ENCODE data around the gene C1QTNF12. TPM values are rescaled to one million over a fixed set of nuclear protein-coding genes. Genes with fewer than 3 reads are reported as not detected.

Gene C1QTNF12
- total and polyA plus RNA-seq, 2 experiments from 2014 or later: 2.1 to 3.1 TPM

DNA sequence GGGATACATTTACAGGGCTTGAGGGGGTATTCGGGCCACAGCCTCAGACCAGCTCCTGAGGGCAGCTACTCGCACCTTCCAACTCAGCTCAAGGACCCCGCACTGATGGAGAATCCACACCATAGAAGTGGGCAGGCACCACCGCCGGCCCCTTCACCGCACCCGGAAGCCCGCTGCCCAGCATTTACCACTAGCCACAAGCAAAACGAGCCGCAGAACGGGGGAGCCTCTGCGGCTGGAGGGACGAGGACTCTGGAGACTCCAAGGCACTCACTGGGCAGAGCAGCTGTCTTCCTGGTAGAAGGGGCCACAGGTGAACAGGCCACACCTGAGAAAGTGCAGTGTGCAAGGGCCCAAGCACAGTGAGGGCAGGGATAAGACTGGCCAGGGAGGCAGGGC, 21.8 kb upstream of the C1QTNF12 start:
- Histone ChIP-seq H3K9me2 (ENCODE audit: insufficient read depth) (no peaks in the 10 kb centered on the region), H3K36me3 (ENCODE audit: low read depth) (peaks cover 16% of the 10 kb centered on the region; the same call in 1 of the 2 replicates), H2AFZ (no peak overlapping the region), H3K4me1 (ENCODE audit: insufficient read depth) (peaks cover 51% of the 10 kb centered on the region), H3K4me2 (ENCODE audit: unreplicated experiment) (no peak overlapping the region), H3F3A (ENCODE audit: insufficient read depth) (peaks cover 25% of the 10 kb centered on the region), H3K9ac (no peak overlapping the region), H3K4me3 (no peak overlapping the region), H3K27me3 (replicated peaks; ENCODE audit: insufficient read depth) (no peaks in the 10 kb centered on the region), H3K9me3 (ENCODE audit: low read depth) (no peaks in the 10 kb centered on the region), H4K20me1 (ENCODE audit: insufficient read depth) (no peaks in the 10 kb centered on the region), H3K79me2 (ENCODE audit: insufficient read depth) (peaks cover 90% of the 10 kb centered on the region), H3K27ac (no peak overlapping the region)
- in situ Hi-C loops (cut with MboI): no loop called here
- no peak for TF ChIP-seq EZH2 (IDR thresholded peaks at IDR 0.05; ENCODE audit: insufficient read depth, poor library complexity, severe bottlenecking)
- no peak for TF ChIP-seq EZH2phosphoT487 (IDR thresholded peaks at IDR 0.05; ENCODE audit: insufficient read depth, low read depth)
- WGBS, 2 experiments (ENCODE audit: low coverage in 1 of 2, low lambda C conversion rate in 2 of 2, missing lambda C conversion rate in 2 of 2): 97 to 99% methylated on average over 13 of the region's 13 CpGs
- DNase-seq: no peak

DNA sequence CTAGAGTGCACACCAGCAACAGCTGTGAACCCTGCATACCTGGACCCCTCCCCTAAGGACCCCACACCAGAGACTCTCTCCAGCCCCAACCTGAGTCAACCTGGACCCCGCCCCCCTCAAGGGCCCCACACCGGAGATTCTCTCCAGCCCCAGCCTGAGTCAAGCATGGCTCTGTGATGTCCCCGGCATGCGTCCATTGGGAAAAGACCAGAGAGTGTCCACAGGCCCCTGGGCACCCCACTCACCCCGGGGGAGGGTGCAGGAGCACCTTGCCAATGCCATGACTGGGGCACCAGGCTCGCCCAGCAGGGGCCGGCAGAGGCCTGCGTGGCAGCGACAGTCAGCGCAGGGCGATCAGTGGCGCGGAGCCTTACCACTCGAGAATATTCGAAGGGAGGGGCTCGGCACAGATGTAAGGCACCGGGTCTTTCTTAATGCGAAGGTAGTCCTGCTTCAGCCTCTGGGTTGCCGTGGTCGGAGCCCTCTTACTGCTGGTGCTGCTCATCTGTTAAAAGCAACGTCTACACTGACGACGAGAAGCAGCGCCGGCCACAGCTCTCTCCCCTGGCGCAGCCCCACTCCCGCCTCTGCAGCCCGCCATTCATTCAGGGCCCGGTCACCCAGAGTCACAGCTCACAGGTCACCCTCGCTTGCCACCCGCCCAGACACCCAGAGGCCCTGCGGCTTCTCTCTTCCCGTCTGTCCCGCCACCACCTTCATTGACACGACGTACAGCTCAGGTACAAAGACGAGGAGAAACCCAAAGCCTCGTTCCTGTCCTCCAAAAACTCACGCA, 21.2 kb upstream of the C1QTNF12 start:
- no peak for DNase-seq
- peaks cover 25% of the 10 kb centered on the region for H3F3A ChIP-seq (ENCODE audit: insufficient read depth)
- peaks cover 51% of the 10 kb centered on the region for H3K4me1 ChIP-seq (ENCODE audit: insufficient read depth)
- no peaks in the 10 kb centered on the region for H3K27me3 ChIP-seq (replicated peaks; ENCODE audit: insufficient read depth)
- no peak overlapping the region for H3K9ac ChIP-seq
- no peaks in the 10 kb centered on the region for H3K9me2 ChIP-seq (ENCODE audit: insufficient read depth)
- H3K36me3 ChIP-seq (ENCODE audit: low read depth): peaks cover 22% of the 10 kb centered on the region; the same call in 1 of the 2 replicates
- H3K27ac ChIP-seq: no peak overlapping the region
- H2AFZ ChIP-seq: no peak overlapping the region
- 90 to 98% methylated on average over 37 to 39 of the region's 39 CpGs for WGBS, 2 experiments (ENCODE audit: low coverage in 1 of 2, low lambda C conversion rate in 2 of 2, missing lambda C conversion rate in 2 of 2)
- H3K4me2 ChIP-seq (ENCODE audit: unreplicated experiment): no peak overlapping the region
- H3K9me3 ChIP-seq (ENCODE audit: low read depth): no peaks in the 10 kb centered on the region
- TF ChIP-seq EZH2phosphoT487 (IDR thresholded peaks at IDR 0.05; ENCODE audit: insufficient read depth, low read depth): no peak
- no peak for TF ChIP-seq EZH2 (IDR thresholded peaks at IDR 0.05; ENCODE audit: insufficient read depth, poor library complexity, severe bottlenecking)
- H4K20me1 ChIP-seq (ENCODE audit: insufficient read depth): no peaks in the 10 kb centered on the region
- in situ Hi-C loops (cut with MboI): no loop called here
- peaks cover 90% of the 10 kb centered on the region for H3K79me2 ChIP-seq (ENCODE audit: insufficient read depth)
- H3K4me3 ChIP-seq: no peak overlapping the region

DNA sequence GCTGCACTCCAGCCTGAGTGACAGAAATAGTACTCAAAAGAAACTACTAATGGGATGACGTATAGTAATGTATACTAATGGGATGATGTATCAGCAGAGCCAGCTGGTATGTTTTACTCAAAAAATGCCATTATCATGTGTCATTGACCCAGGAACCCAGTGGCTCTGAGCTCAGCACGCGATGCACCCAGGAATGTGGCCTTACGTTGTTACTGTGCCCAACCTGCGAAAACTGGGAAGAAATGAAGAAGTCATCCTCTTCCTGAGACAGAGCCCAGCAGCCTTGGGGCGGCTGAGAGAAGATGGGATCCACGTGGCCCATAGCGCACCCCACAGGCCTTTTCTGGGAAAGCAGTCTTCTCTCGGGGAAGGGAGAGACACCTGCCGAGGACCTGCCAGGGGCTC, 18.3 kb upstream of the C1QTNF12 start:
- H4K20me1 ChIP-seq (ENCODE audit: insufficient read depth): no peaks in the 10 kb centered on the region

DNA sequence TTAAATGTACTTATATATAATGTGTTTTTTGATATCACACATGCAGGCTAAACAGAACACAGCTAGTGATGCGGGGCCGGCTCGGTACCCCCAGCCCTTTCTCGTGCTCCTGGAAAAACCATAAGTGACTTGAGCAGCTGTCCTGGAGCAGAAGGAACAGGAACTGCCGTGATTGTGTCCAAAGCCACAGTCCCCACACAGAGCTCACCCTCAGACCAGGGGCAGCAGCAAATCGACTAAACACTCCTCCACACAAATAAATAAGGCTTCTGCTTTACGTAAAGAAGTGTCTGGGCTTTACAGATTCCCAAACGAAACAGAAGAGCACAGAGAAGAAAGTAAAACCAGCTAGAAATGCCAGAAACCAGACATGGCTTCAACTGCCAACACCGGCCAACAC, 17.5 kb upstream of the C1QTNF12 start:
- H3K9me3 ChIP-seq (ENCODE audit: low read depth): no peaks in the 10 kb centered on the region
- peaks cover 90% of the 10 kb centered on the region for H3K79me2 ChIP-seq (ENCODE audit: insufficient read depth)
- TF ChIP-seq EZH2 (IDR thresholded peaks at IDR 0.05; ENCODE audit: insufficient read depth, poor library complexity, severe bottlenecking) (no peak), EZH2phosphoT487 (IDR thresholded peaks at IDR 0.05; ENCODE audit: insufficient read depth, low read depth) (no peak)
- H3K9ac ChIP-seq: peak overlapping the region; percentile 57
- H3K4me2 ChIP-seq (ENCODE audit: unreplicated experiment): no peak overlapping the region
- no peaks in the 10 kb centered on the region for H4K20me1 ChIP-seq (ENCODE audit: insufficient read depth)
- H3K4me3 ChIP-seq: no peak overlapping the region
- DNase-seq: no peak
- no peaks in the 10 kb centered on the region for H3K9me2 ChIP-seq (ENCODE audit: insufficient read depth)
- H3K27me3 ChIP-seq (replicated peaks; ENCODE audit: insufficient read depth): no peaks in the 10 kb centered on the region
- H2AFZ ChIP-seq: no peak overlapping the region
- peaks cover 25% of the 10 kb centered on the region for H3K4me1 ChIP-seq (ENCODE audit: insufficient read depth)
- peaks cover 28% of the 10 kb centered on the region; the same call in 1 of the 2 replicates for H3K36me3 ChIP-seq (ENCODE audit: low read depth)
- peak overlapping the region; percentile 89 for H3K27ac ChIP-seq
- in situ Hi-C loops (cut with MboI): no loop called here
- WGBS, 2 experiments (ENCODE audit: low coverage in 1 of 2, low lambda C conversion rate in 2 of 2, missing lambda C conversion rate in 2 of 2): 88 to 91% methylated on average over 9 of the region's 9 CpGs
- H3F3A ChIP-seq (ENCODE audit: insufficient read depth): peaks cover 25% of the 10 kb centered on the region

More for the DNA sequence above, 18.3 kb upstream of the C1QTNF12 start:
- Histone ChIP-seq H3K36me3 (ENCODE audit: low read depth) (peaks cover 28% of the 10 kb centered on the region; the same call in 1 of the 2 replicates), H3K27ac (peak overlapping the region; percentile 89), H3K79me2 (ENCODE audit: insufficient read depth) (peaks cover 90% of the 10 kb centered on the region), H3K4me1 (ENCODE audit: insufficient read depth) (peaks cover 25% of the 10 kb centered on the region), H3K27me3 (replicated peaks; ENCODE audit: insufficient read depth) (no peaks in the 10 kb centered on the region), H3K9ac (peak overlapping the region; percentile 67), H3K9me3 (ENCODE audit: low read depth) (no peaks in the 10 kb centered on the region), H3F3A (ENCODE audit: insufficient read depth) (peaks cover 25% of the 10 kb centered on the region), H3K4me3 (no peak overlapping the region), H3K9me2 (ENCODE audit: insufficient read depth) (no peaks in the 10 kb centered on the region), H3K4me2 (ENCODE audit: unreplicated experiment) (peak overlapping the region; percentile 54), H2AFZ (no peak overlapping the region)
- 17 to 20% methylated on average over 10 of the region's 10 CpGs for WGBS, 2 experiments (ENCODE audit: low coverage in 1 of 2, low lambda C conversion rate in 2 of 2, missing lambda C conversion rate in 2 of 2)
- DNase-seq: peak; percentile 99
- TF ChIP-seq EZH2phosphoT487 (IDR thresholded peaks at IDR 0.05; ENCODE audit: insufficient read depth, low read depth) (no peak), EZH2 (IDR thresholded peaks at IDR 0.05; ENCODE audit: insufficient read depth, poor library complexity, severe bottlenecking) (no peak)
- in situ Hi-C loops (cut with MboI): no loop called here

All from GM23248 (cell line).